ENCODE results near the gene MYH1.

Gene MYH1

DNA sequence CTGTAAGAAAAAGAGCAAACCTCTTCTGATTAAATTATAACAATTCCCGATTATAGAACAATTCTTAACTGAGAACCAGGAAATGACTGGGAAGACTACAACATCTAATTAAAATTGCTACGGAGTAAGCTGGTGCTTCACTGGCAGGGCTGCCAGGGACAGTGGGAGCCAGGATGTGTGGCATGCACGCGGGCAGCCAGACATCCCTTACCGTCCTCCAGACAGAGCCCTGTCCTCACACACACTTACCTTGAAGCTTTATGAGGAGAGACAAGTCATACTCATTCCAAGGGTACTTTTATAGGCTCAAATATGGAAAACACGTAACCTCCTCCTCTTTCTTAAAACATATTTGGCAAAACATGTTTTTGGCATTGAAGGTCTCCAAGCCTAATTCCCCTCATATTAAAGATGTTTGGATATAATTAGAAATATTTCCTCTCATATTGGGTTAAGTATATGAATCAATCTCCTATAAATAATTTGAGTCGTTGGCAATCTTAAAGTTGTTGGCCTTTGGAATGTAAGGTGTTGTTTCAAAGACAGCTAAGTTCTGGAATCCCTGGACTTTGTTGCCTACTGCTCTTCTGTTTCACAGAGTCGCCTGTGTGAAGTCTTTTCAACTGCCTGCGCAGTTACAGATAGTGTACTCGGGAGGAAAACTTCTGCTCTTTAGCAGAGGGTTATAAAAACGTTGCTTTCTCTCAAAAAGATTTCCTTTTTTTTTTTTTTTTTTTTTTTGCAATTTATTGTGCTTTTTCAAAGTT lies at the start of gene MYH1:
MYH1 (minus strand) TSS at position 272 of the 767 bp plus-strand sequence. CDS start 1,900 bp downstream, outside the sequence.
- H3K27me3 ChIP-seq (ENCODE audit: insufficient read depth, poor library complexity, severe bottlenecking): peaks cover 30% of the 10 kb centered on the region
- TF ChIP-seq, protein P1, sequence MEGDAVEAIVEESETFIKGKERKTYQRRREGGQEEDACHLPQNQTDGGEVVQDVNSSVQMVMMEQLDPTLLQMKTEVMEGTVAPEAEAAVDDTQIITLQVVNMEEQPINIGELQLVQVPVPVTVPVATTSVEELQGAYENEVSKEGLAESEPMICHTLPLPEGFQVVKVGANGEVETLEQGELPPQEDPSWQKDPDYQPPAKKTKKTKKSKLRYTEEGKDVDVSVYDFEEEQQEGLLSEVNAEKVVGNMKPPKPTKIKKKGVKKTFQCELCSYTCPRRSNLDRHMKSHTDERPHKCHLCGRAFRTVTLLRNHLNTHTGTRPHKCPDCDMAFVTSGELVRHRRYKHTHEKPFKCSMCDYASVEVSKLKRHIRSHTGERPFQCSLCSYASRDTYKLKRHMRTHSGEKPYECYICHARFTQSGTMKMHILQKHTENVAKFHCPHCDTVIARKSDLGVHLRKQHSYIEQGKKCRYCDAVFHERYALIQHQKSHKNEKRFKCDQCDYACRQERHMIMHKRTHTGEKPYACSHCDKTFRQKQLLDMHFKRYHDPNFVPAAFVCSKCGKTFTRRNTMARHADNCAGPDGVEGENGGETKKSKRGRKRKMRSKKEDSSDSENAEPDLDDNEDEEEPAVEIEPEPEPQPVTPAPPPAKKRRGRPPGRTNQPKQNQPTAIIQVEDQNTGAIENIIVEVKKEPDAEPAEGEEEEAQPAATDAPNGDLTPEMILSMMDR (IDR thresholded peaks at IDR 0.05; ENCODE audit: poor library complexity, severe bottlenecking): no peak
- H3K4me1 ChIP-seq (ENCODE audit: insufficient read depth, poor library complexity, severe bottlenecking): no peaks in the 10 kb centered on the region
- no peak for DNase-seq (ENCODE audit: low spot score)
- no peaks in the 10 kb centered on the region for H3K36me3 ChIP-seq (ENCODE audit: low read depth)
- H3K4me3 ChIP-seq (ENCODE audit: severe bottlenecking): no peak within 1 kb of the TSS
- H3K27ac ChIP-seq (ENCODE audit: poor library complexity, severe bottlenecking): no peak within 1 kb of the TSS
- no peak for ATAC-seq (ENCODE audit: low read depth)
- H3K9me3 ChIP-seq (ENCODE audit: severe bottlenecking): no peaks in the 10 kb centered on the region

- Histone ChIP-seq H3K4me1 (ENCODE audit: insufficient read depth, poor library complexity, severe bottlenecking) (no peaks in the 10 kb centered on the region), H3K27ac (ENCODE audit: poor library complexity, severe bottlenecking) (no peak overlapping the region), H3K36me3 (ENCODE audit: low read depth) (no peaks in the 10 kb centered on the region), H3K9me3 (ENCODE audit: severe bottlenecking) (no peaks in the 10 kb centered on the region), H3K27me3 (ENCODE audit: insufficient read depth, poor library complexity, severe bottlenecking) (no peaks in the 10 kb centered on the region), H3K4me3 (ENCODE audit: severe bottlenecking) (no peak overlapping the region)
- ATAC-seq (ENCODE audit: low read depth): no peak
- DNase-seq (ENCODE audit: low spot score): no peak
- TF ChIP-seq, protein P1 (IDR thresholded peaks at IDR 0.05; ENCODE audit: poor library complexity, severe bottlenecking): no peak
These were observed 45.8 kb upstream of the MYH1 start for GRCh38 chr17:10563991-10564660.

- Histone ChIP-seq H3K4me1 (ENCODE audit: insufficient read depth, poor library complexity, severe bottlenecking) (no peaks in the 10 kb centered on the region), H3K9me3 (ENCODE audit: severe bottlenecking) (no peaks in the 10 kb centered on the region), H3K27ac (ENCODE audit: poor library complexity, severe bottlenecking) (no peak overlapping the region), H3K36me3 (ENCODE audit: low read depth) (no peaks in the 10 kb centered on the region), H3K4me3 (ENCODE audit: severe bottlenecking) (no peak overlapping the region), H3K27me3 (ENCODE audit: insufficient read depth, poor library complexity, severe bottlenecking) (no peaks in the 10 kb centered on the region)
- TF ChIP-seq, protein P1 (IDR thresholded peaks at IDR 0.05; ENCODE audit: poor library complexity, severe bottlenecking): no peak
- ATAC-seq (ENCODE audit: low read depth) (no peak), DNase-seq (ENCODE audit: low spot score) (no peak)
These were observed 39.7 kb upstream of the MYH1 start for GRCh38 chr17:10558049-10558448.

- TF ChIP-seq, protein P1 (IDR thresholded peaks at IDR 0.05; ENCODE audit: poor library complexity, severe bottlenecking): no peak
- no peaks in the 10 kb centered on the region for H3K4me1 ChIP-seq (ENCODE audit: insufficient read depth, poor library complexity, severe bottlenecking)
- no peaks in the 10 kb centered on the region for H3K9me3 ChIP-seq (ENCODE audit: severe bottlenecking)
- no peak overlapping the region for H3K27ac ChIP-seq (ENCODE audit: poor library complexity, severe bottlenecking)
- H3K36me3 ChIP-seq (ENCODE audit: low read depth): no peaks in the 10 kb centered on the region
- H3K4me3 ChIP-seq (ENCODE audit: severe bottlenecking): no peak overlapping the region
- no peak for DNase-seq (ENCODE audit: low spot score)
- no peaks in the 10 kb centered on the region for H3K27me3 ChIP-seq (ENCODE audit: insufficient read depth, poor library complexity, severe bottlenecking)
- no peak for ATAC-seq (ENCODE audit: low read depth)
These were observed 39.1 kb upstream of the MYH1 start for GRCh38 chr17:10557422-10557821.

Measured in RWPE2 (cell line).